HG03280 (cell line): Measurements from ENCODE around the gene PRR5.
"Not testable (repeated sequence)": the region's sequence is repeated elsewhere in the genome, so short reads cannot be mapped to it uniquely, and the experiment has no call there.

ENCODE experiments used
- ATAC-seq: cut with Tn5 transposase; IDR thresholded peaks from one replicate; pipeline ENCODE4 v1.9.1; 2021; ENCODE audit warnings: mild to moderate bottlenecking, moderate library complexity; ENCODE audit not compliant: unreplicated experiment

The PRR5 gene

DNA sequence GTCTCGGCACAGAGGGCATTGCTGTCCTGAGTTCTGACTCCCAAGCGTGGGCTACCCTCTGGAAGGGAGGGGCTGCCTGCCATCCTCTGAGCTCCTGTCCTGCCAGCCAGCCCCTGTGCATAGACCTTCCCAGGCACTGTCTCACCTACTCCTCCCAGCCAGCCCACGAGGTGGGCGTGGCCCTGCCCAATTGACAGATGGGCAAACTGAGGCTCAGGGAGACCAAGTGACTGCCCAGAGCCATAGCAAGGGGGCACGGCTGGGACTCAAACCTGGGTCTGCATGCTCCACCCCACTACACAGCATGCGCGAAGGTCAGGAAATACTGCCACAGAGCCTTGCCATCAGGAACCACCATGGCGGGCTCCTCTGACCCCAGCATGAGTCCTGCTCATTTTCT lies 29.4 kb upstream of the PRR5 start:
- no peak for ATAC-seq

DNA sequence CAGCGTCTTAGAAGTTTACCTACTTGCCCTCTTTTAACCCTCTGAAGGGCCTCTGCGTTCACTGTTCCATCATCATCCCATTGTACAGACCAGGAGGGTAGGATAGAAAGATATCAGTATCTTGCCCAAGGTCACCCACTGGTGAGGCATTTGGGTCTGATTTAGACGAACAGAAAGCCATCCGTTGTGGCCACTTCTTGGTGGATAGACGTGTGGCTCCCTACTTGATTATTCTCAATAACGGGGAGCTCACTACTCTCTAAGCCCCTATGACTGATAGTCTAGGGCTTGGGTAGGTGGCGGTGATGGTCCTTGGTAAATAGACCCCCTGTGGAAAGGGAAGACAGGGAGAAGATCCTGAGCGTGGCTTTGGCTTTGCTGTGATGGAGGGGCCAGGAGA lies 28.6 kb upstream of the PRR5 start:
- no peak for ATAC-seq

DNA sequence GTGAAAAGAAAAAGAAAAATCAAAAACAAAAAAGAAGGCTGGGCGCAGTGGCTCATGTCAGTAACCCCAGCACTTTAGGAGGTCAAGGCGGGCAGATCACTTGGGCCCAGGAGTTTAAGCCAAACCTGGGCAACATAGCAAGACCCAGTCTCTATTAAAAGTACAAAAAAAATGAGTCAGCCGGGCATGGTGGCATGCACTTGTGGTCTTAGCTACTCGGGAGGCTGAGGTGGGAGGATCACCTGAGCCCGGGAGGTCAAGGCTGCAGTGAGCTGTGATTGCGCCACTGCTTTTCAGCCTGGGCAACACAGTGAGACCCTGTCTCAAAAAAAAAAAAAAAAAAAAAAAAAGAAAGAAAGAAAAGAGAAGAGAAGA lies 26.0 kb upstream of the PRR5 start:
- not testable (repeated sequence) for ATAC-seq

DNA sequence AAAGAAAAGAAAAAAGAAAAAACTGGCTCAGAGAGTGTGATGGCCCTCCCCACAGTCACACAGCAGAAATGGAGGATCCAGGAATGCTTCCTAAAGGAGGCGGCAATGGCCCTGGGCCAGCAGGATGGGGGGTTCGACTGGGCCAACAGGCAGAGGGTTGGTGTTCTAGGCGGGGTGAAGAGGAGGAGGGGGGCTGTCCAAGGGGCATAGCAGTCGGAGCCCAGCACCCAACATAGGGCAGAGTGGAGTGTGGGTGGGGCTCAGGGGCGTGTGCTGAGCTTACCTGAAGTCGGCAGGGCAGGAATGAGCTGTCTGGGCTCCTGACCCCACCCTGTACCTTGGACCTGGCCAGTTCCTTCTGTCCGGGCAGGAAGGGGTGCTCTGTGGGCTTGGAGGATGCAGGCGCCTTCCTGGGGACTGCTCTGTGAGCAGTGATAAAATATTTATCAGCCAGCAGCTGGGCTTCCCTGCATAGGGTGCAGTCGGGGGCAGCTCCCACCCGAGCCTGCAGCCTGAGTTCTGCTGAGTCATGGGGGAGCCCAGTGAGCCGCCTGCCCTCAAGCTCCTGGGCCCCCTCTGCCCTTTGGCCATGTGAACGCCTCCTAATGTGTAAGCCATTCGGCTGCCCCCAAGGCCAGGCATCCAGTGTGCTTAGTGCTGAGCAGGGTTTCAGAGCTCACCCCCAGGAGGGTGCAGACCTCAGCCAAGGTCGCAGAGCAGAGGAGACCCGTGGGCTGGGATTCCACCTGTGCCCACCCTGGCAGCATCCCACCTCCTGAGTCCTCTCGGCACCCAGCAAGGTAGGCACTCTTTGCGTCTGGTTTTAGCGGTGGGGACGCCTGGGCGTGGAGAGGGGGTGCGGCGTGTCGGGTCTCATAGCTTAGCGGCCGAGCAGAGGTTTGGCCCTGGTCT lies 25.3 kb upstream of the PRR5 start:
- ATAC-seq, result no peak

DNA sequence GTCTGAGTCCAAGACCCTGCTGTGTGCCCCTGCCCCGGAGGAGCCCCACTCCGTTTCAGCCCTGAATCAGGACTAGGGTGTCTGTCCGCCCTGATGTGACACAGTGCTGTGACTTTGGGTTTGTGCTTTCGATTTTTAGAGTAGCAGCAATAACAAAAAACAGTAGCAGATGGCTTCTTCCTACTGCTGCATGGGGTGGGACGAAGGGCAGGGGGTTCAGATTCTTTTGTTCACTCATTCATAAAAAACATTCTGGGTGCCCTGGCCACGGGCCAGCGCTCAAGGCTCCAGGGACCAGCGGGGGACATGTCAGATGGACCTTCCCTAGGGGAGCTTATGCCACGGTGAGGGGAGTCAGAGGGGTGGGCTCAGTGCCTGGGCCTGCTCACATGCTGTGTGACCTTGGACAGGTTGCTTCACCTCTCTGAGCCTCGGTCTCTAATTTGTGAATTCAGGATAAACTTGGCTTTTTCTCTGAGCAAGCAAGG lies 24.6 kb upstream of the PRR5 start:
- no peak for ATAC-seq

DNA sequence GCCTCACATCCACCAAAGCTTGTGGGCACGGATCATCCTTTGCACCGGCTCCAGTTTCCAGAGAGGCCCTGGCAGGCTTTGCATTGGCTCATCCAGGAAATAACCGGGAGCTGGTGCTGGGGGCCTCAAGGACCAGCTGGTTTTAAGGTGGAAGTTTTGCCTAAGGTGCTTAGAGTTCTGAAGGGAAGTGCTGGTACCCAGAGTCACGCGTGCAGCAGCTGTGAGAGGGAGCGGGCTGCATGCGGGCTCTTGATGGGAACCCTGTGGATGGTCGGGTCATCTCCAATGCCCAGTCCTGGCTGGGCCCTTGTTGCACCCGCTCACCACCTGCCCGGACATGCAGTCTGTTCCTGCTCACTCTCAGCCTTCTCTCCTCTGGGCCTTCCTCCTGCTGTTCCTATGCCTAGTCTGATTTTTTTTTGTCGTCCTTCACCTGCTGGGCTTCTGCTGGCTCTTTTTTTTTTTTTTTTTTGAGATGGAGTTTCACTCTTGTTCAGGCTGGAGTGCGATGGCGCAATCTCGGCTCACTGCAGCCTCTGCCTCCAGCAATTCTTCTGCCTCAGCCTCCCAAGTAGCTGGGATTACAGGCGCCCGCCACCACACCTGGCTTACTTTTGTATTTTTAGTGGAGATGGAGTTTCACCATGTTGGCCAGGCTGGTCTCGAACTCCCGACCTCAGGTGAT lies 24.0 kb upstream of the PRR5 start:
- ATAC-seq, result no peak

DNA sequence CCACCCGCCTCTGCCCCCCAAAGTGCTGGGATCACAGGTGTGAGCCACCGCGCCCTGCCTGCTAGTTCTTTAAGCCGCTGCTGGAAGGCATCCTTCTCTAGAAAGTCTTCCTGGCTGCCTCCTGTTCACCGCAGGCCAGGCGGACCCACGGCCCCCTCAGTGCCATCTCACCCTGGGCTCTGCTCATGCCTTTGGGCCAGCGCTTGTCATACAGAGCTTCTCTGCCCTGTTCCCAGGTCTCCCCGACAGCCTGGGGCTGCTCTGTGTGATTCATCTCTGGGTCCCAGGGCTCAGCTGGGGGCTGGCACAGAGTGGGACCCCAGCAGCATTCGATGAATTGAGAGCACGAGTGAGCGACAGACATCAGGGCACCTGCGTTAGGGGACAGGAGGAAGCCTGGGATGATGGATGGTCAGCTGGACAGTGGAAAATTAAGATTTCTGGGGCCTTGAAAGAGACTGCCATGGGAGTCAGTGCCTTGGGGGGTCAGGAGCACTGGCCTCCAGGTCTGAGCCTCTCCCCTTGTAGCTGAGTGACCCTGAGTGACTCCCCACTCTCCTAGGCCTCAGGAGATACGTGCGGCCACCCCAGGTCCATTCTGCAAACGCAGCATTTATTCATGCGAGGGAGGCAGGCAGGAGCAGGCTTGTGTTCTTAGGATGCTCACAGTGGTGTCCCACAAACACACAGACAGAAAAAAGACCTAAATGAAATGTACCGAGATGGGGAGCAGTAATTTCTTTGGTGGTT lies 23.3 kb upstream of the PRR5 start:
- ATAC-seq, result no peak

DNA sequence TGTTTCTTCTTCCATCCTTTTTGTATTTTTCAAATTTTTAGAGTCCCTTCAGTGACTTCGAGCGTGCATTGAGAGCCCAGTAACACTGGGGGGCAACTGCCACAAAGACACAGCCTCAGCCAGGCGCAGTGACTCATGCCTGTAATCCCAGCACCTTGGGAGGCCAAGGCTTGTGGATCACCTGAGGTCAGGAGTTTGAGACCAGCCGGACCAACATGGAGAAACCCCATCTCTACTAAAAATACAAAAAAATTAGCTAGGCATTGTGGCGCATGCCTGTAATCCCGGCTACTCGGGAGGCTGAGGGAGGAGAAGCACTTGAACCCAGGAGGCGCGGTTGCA lies 22.7 kb upstream of the PRR5 start:
- ATAC-seq, result not testable (repeated sequence)

DNA sequence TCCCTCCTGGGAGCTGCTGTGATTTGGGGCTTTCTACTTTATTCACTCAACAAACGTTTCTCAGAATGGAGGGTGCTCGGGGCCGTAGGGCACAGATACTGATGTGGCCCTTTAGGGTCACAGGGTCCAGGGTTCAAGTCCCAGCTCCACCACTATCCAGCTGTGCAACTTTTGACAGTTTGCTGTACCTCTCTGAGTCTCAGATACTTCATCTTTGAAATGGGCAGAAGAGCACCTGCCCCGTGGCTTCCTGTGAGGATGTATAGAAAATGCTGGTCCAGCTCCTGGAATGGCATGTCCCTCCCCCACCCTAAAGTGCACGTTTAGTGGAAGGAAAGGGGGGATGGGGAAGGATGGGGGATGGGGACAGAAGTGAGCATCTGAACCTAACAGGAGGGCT lies 21.9 kb upstream of the PRR5 start:
- ATAC-seq, result no peak

DNA sequence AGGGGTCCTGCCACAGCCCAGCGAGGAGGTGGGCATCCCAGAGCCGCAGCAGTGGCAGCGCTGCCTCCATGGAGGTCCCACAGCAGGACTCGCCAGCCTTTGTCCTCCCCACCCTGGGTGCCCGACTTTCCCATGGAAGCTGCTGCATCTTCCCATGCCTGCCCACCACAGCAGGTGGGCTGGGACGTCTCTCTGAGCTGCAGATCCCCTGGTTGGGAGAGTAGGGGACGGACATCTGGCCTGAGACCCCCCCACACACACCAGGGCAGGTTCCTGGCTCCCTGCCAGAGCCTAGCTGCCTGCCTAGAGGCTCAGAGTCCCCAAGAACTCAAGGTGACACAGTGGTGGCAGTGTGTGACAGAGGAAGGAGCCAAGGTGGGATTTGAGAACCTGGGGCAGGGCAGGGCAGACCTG lies 21.5 kb upstream of the PRR5 start:
- no peak for ATAC-seq

DNA sequence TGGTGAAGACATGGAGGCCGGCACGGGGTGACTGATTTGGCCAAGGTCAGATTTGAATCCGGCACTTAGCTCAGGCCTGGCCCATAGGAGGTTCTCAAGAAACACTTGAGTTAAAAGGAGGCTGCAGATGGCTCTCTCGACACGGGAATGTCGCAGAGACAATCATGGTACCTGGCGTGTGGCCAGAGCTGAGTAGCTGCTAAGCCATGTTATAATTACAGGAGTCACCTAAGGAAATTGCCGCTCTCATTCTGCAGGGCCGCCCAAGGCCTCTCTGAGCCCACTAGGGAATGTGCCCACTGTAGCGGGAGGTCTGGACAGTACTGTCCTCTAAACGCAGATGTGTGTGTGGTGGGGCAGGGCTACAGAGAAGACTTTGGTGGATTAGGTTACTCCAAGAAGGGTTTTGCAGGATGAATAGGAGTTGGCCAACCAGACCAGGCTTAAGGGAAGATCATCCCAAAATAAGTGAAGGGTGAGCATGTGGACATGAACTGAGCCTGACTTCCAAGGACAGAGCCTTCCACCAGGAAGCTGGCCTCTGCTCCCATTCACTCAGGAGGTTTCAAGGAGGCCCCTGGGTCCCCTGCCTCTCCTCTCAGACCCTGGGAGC lies 19.3 kb upstream of the PRR5 start:
- no peak for ATAC-seq

DNA sequence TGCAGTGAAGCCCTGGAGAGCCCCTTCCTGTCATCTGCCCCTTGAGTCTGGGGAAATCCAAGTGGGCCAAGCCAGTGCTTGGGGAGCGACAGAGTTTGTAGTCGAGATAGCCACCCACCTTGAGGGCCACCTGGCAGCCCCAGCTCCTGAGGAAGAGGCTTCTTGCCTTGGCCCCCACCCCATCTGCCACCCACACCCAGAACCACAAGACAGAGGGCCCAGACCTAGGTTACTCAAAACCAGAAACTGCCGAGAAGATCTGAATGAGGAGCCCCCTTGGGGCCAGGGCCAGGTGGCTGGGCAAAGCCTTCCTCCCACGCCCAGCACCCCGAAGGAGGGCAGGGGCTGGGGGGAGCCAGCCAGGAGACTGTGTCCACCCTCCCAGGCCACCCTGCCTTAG lies 18.8 kb upstream of the PRR5 start:
- ATAC-seq, result no peak

DNA sequence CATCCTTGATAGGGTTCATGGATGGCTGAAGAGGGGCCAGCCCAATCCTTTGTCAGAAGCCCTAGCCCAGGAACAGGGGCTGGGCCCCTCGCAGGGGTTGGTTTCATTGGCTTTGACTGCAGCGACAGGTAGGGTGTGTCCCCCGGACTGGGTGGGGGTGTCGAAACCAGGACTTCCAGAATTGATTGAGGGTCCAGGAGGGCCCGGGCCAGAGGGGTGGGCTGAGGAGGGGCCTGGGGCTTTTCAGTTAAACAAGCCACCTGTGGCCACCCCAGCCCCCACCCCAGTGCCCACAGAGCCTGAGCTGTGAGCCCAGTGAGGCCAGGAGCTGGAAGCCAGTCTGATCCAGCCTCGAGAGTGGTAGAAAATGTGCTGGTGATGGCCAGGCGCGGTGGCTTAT lies 18.1 kb upstream of the PRR5 start:
- no peak for ATAC-seq

DNA sequence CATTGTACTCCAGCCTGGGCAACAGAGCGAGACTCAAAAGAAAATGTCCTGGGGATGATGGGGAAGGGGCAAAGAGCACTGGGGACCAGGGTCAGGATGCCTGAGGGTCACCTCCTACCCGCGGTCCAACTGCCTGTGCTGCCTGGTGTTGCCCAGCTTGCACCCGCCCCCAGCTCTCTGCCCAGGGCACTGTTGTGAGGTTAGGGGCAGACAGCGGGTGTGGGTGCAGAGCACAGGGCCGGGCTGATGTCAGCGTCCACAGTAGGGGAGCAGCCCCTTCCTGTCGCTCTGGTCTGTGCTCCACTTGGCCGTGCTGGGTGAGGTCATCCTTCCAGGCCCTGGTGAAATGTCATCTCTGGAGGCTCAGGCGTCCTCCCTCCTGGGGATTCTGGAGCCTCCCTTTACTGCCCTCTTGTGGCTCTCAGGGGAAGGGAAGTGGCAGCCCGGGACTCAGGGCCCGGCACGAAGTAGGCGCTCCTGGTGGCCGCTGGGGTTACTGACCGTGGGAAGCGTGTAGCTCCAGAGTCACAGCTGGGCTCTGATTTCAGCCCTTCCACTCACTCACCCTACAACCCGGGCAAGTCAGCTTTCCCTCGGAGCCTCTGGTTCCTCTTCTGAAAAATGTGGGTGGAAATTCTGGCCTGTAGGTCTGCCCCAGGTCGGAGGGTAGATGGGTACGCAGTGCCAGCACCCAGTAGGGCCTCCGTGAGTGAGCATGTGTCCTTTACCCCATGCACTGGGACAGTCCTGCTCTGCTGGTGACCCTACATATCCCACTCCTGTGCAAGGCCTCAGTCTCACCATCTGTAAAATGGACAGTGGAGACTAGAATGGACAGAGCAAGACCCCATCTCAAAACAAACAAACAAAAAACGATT lies 17.3 kb upstream of the PRR5 start:
- peak; percentile 67 for ATAC-seq

DNA sequence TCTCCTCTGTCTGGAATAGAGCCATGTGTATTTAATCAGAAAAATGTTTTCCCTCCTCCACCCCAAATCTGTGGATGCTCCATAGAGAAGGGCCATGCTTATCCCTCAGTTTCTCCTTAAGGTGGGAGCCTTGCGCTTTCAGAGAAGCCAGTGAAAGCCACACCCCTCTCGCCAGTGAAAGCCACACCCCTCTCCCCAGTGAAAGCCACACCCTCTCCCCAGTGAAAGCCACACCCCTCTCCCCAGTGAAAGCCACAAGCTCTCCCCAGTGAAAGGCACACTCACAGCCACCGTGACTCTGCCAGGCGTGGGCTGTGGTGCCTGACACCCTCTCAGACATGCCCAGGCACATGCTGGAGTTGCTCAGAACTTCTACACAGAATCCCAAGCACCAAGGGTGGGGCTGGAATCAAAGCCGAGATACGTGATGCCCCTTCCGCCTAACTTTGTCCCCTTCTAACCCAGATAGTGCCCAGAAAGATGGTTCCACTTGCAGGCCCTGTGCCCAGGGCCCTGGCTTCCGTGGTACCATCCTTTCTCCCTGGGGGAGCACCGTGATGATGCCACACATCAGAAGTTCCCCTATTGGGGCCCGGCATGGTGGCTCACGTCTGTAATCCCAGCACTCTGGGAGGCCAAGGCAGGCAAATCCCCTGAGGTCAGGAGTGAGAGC lies 16.5 kb upstream of the PRR5 start:
- ATAC-seq, result peak; percentile 54

DNA sequence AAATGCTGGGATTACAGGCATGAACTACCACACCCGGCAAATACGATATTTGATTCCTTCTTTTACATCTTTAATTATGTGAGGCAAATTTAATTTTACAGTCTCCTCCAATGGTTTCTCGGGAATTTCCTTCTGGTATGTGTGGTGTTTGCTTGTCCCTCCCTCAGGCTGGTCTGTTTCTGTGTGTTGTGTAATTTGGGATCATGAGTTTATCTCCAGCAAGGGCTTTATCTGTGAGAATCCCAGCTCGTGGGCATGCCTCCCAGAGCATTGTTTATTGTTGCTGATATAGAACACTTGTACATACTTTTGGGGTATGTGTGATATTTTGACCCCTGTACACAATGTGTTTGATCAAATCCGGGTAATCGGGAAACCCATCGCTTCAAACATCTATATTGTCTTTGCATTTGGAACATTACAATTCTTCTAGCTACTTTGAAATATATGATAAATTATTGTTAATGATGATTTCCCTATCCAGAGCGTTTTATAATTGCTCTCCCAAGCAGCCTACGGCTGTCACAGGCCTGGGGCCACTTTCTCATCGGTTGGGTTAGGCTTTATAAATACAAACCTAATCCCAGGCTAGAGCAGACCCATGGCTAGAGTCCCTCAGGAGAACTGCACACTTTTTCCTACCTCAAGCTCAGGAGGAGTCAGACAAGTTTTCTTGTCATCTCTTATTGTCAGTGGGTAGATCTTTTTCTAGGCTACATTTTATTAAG lies 15.0 kb upstream of the PRR5 start:
- ATAC-seq, result no peak

DNA sequence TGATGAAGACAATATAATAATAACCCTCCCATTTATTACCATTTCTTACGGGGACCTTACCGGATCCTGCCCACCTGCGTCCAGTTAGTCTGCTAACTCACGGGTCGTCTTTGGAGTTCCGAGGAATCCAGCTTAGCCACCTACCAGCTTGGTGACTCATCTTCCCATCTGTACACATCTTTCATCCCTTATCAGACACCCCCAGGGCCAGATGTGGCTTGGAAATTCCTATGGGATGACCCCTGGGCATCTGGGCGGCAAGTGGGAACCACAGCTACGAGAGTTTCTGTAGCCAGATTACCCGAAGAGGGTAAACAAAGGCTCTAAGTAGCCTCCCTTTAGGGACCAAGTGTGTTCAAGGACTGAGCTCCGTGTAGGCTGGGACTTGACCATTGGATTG lies 12.8 kb upstream of the PRR5 start:
- no peak for ATAC-seq

DNA sequence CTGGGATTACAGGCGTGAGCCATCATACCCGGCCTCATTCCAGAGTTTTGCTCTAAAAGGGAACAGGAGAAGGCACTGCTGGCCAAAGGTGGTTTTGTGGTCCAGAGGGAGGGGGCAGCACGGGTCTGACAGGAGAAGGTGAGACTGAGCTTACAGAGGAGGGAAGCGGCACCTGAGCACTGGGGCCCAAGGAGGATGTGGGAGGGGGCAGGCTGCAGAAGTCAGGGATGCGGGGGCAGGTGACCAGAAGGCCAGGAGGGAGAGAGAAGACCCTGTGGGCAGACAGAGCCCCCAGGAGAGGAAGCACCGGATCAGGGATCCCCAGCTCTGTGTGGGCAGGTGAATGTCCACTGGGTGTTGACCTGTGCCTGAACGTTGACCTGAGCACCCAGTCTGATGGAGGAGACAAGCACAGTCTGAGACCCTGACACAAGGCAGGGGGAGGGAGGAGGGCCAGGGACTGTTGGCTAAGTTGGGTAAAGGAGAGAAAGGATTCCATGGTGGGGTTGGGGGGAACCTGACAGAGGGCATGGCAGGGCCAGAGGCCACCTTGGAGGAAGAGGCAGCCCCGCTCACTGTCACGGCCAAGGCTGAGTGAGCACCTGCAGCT lies 12.0 kb upstream of the PRR5 start:
- ATAC-seq, result no peak
